ENCODE data around the gene CD44.

The CD44 gene

GRCh38 chr11:35236667-35237003 lies 97.7 kb downstream of the CD44 start:
- Histone ChIP-seq H3K9ac (ENCODE audit: low read length) (no peak overlapping the region), H3K27ac (ENCODE audit: low read depth, low read length) (no peak overlapping the region), H3K4me1 (ENCODE audit: control insufficient read depth, insufficient read depth, low read length) (peaks cover 4% of the 10 kb centered on the region), H3K36me3 (ENCODE audit: control insufficient read depth, insufficient read depth, low read length) (no peaks in the 10 kb centered on the region), H3K4me3 (ENCODE audit: low read length) (no peak overlapping the region), H3K27me3 (ENCODE audit: control insufficient read depth, insufficient read depth, low read length) (no peaks in the 10 kb centered on the region)

GRCh38 chr11:35237351-35237750 lies 98.4 kb downstream of the CD44 start:
- Histone ChIP-seq H3K36me3 (ENCODE audit: control insufficient read depth, insufficient read depth, low read length) (no peaks in the 10 kb centered on the region), H3K4me3 (ENCODE audit: low read length) (no peak overlapping the region), H3K27me3 (ENCODE audit: control insufficient read depth, insufficient read depth, low read length) (no peaks in the 10 kb centered on the region), H3K27ac (ENCODE audit: low read depth, low read length) (no peak overlapping the region), H3K9ac (ENCODE audit: low read length) (no peak overlapping the region), H3K4me1 (ENCODE audit: control insufficient read depth, insufficient read depth, low read length) (peaks cover 4% of the 10 kb centered on the region)

GRCh38 chr11:35237860-35238715 lies 99.1 kb downstream of the CD44 start:
- no peaks in the 10 kb centered on the region for H3K27me3 ChIP-seq (ENCODE audit: control insufficient read depth, insufficient read depth, low read length)
- H3K4me3 ChIP-seq (ENCODE audit: low read length): no peak overlapping the region
- H3K36me3 ChIP-seq (ENCODE audit: control insufficient read depth, insufficient read depth, low read length): no peaks in the 10 kb centered on the region
- H3K27ac ChIP-seq (ENCODE audit: low read depth, low read length): no peak overlapping the region
- no peak overlapping the region for H3K9ac ChIP-seq (ENCODE audit: low read length)
- no peaks in the 10 kb centered on the region for H3K4me1 ChIP-seq (ENCODE audit: control insufficient read depth, insufficient read depth, low read length)

- H3K36me3 ChIP-seq (ENCODE audit: control insufficient read depth, insufficient read depth, low read length): no peaks in the 10 kb centered on the region
- no peak overlapping the region for H3K27ac ChIP-seq (ENCODE audit: low read depth, low read length)
- H3K4me1 ChIP-seq (ENCODE audit: control insufficient read depth, insufficient read depth, low read length): no peaks in the 10 kb centered on the region
- no peaks in the 10 kb centered on the region for H3K27me3 ChIP-seq (ENCODE audit: control insufficient read depth, insufficient read depth, low read length)
- H3K4me3 ChIP-seq (ENCODE audit: low read length): no peak overlapping the region
- H3K9ac ChIP-seq (ENCODE audit: low read length): no peak overlapping the region
These were observed 99.9 kb downstream of the CD44 start for GRCh38 chr11:35238882-35239281.

GRCh38 chr11:35239471-35240075 lies 100.6 kb downstream of the CD44 start:
- Histone ChIP-seq H3K27me3 (ENCODE audit: control insufficient read depth, insufficient read depth, low read length) (no peaks in the 10 kb centered on the region), H3K4me3 (ENCODE audit: low read length) (no peak overlapping the region), H3K36me3 (ENCODE audit: control insufficient read depth, insufficient read depth, low read length) (no peaks in the 10 kb centered on the region), H3K9ac (ENCODE audit: low read length) (no peak overlapping the region), H3K27ac (ENCODE audit: low read depth, low read length) (no peak overlapping the region), H3K4me1 (ENCODE audit: control insufficient read depth, insufficient read depth, low read length) (no peaks in the 10 kb centered on the region)

- Histone ChIP-seq H3K27me3 (ENCODE audit: control insufficient read depth, insufficient read depth, low read length) (no peaks in the 10 kb centered on the region), H3K4me1 (ENCODE audit: control insufficient read depth, insufficient read depth, low read length) (peaks cover 5% of the 10 kb centered on the region), H3K4me3 (ENCODE audit: low read length) (no peak overlapping the region), H3K27ac (ENCODE audit: low read depth, low read length) (no peak overlapping the region), H3K9ac (ENCODE audit: low read length) (no peak overlapping the region), H3K36me3 (ENCODE audit: control insufficient read depth, insufficient read depth, low read length) (no peaks in the 10 kb centered on the region)
These were observed 102.1 kb downstream of the CD44 start for GRCh38 chr11:35241083-35241482.

GRCh38 chr11:35241531-35241930 lies 102.6 kb downstream of the CD44 start:
- Histone ChIP-seq H3K4me3 (ENCODE audit: low read length) (no peak overlapping the region), H3K4me1 (ENCODE audit: control insufficient read depth, insufficient read depth, low read length) (peaks cover 10% of the 10 kb centered on the region), H3K36me3 (ENCODE audit: control insufficient read depth, insufficient read depth, low read length) (no peaks in the 10 kb centered on the region), H3K27ac (ENCODE audit: low read depth, low read length) (no peak overlapping the region), H3K9ac (ENCODE audit: low read length) (no peak overlapping the region), H3K27me3 (ENCODE audit: control insufficient read depth, insufficient read depth, low read length) (no peaks in the 10 kb centered on the region)

- H3K27ac ChIP-seq (ENCODE audit: low read depth, low read length): no peak overlapping the region
- peaks cover 16% of the 10 kb centered on the region for H3K4me1 ChIP-seq (ENCODE audit: control insufficient read depth, insufficient read depth, low read length)
- H3K9ac ChIP-seq (ENCODE audit: low read length): no peak overlapping the region
- no peaks in the 10 kb centered on the region for H3K27me3 ChIP-seq (ENCODE audit: control insufficient read depth, insufficient read depth, low read length)
- no peak overlapping the region for H3K4me3 ChIP-seq (ENCODE audit: low read length)
- no peaks in the 10 kb centered on the region for H3K36me3 ChIP-seq (ENCODE audit: control insufficient read depth, insufficient read depth, low read length)
These were observed 103.7 kb downstream of the CD44 start for GRCh38 chr11:35242412-35243242.

- peaks cover 16% of the 10 kb centered on the region for H3K4me1 ChIP-seq (ENCODE audit: control insufficient read depth, insufficient read depth, low read length)
- H3K36me3 ChIP-seq (ENCODE audit: control insufficient read depth, insufficient read depth, low read length): no peaks in the 10 kb centered on the region
- no peak overlapping the region for H3K4me3 ChIP-seq (ENCODE audit: low read length)
- no peaks in the 10 kb centered on the region for H3K27me3 ChIP-seq (ENCODE audit: control insufficient read depth, insufficient read depth, low read length)
- H3K9ac ChIP-seq (ENCODE audit: low read length): no peak overlapping the region
- H3K27ac ChIP-seq (ENCODE audit: low read depth, low read length): no peak overlapping the region
These were observed 104.8 kb downstream of the CD44 start for GRCh38 chr11:35243774-35244173.

- H3K27me3 ChIP-seq (ENCODE audit: control insufficient read depth, insufficient read depth, low read length): no peaks in the 10 kb centered on the region
- H3K4me1 ChIP-seq (ENCODE audit: control insufficient read depth, insufficient read depth, low read length): peaks cover 16% of the 10 kb centered on the region
- no peak overlapping the region for H3K27ac ChIP-seq (ENCODE audit: low read depth, low read length)
- no peaks in the 10 kb centered on the region for H3K36me3 ChIP-seq (ENCODE audit: control insufficient read depth, insufficient read depth, low read length)
- no peak overlapping the region for H3K4me3 ChIP-seq (ENCODE audit: low read length)
- H3K9ac ChIP-seq (ENCODE audit: low read length): no peak overlapping the region
These were observed 106.1 kb downstream of the CD44 start for GRCh38 chr11:35245056-35245455.

- peaks cover 16% of the 10 kb centered on the region for H3K4me1 ChIP-seq (ENCODE audit: control insufficient read depth, insufficient read depth, low read length)
- H3K9ac ChIP-seq (ENCODE audit: low read length): no peak overlapping the region
- H3K4me3 ChIP-seq (ENCODE audit: low read length): no peak overlapping the region
- no peaks in the 10 kb centered on the region for H3K36me3 ChIP-seq (ENCODE audit: control insufficient read depth, insufficient read depth, low read length)
- no peaks in the 10 kb centered on the region for H3K27me3 ChIP-seq (ENCODE audit: control insufficient read depth, insufficient read depth, low read length)
- H3K27ac ChIP-seq (ENCODE audit: low read depth, low read length): peak overlapping the region; percentile 83
These were observed 106.8 kb downstream of the CD44 start for GRCh38 chr11:35245786-35246185.

- H3K9ac ChIP-seq (ENCODE audit: low read length): no peak overlapping the region
- peaks cover 16% of the 10 kb centered on the region for H3K4me1 ChIP-seq (ENCODE audit: control insufficient read depth, insufficient read depth, low read length)
- no peak overlapping the region for H3K4me3 ChIP-seq (ENCODE audit: low read length)
- no peaks in the 10 kb centered on the region for H3K36me3 ChIP-seq (ENCODE audit: control insufficient read depth, insufficient read depth, low read length)
- no peaks in the 10 kb centered on the region for H3K27me3 ChIP-seq (ENCODE audit: control insufficient read depth, insufficient read depth, low read length)
- H3K27ac ChIP-seq (ENCODE audit: low read depth, low read length): peak overlapping the region; percentile 84
These were observed 107.8 kb downstream of the CD44 start for GRCh38 chr11:35246745-35247144.
